ENCODE measurements around the gene SSUH2. TPM values are rescaled to one million over a fixed set of nuclear protein-coding genes. Genes with fewer than 3 reads are reported as not detected.
"Not testable (repeated sequence)": the region's sequence is repeated elsewhere in the genome, so short reads cannot be mapped to it uniquely, and the experiment has no call there.

SSUH2 gene
- total RNA-seq, 1 donor from 2014 or later = not detected

DNA sequence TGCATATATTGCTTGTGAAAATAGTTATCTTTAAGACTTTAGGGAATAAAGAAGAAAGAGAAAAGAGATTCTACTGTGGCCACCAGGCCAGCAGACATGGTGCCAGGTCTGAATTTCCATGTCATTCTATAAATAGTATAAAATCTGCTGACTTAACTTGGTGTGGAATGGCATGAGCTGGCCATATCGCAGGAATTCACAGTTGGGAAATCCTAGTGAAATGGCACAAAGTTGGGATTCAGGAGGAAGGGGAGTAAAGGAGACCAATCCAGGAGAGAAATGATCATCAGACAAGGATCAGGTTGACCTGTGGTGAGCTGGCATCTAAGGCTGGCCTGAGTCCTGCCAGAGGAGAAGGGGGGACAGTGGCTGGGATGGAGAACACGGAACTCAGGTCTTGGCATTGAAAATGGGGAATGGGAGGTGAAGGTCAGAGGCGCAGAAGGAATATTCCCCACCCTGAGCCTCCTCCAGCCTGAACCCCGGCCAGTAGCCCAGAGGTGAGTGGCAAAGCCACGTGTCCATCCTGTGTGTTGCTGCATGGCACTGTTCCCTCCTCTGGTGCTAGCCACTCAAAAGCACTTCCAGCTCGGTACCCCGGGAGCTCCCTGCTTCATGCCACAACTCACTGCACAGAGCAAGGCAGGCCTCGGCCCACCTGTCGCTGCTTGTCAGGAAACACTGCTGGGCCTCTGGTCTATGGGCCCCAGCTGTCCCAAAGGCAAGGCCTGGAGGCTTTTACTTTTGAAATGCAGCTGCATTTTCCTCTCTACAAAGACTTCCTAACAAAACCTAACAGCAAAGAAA, 51.4 kb downstream of the SSUH2 start:
- ATAC-seq (ENCODE audit: low read depth) = no peak
- CTCF ChIA-PET = no interaction called here
- no peaks in the 10 kb centered on the region for H3K36me3 Mint-ChIP-seq (ENCODE audit: low read depth)
- intact Hi-C loops (cut with micrococcal nuclease) = no loop called here
- TF ChIP-seq, protein P1, sequence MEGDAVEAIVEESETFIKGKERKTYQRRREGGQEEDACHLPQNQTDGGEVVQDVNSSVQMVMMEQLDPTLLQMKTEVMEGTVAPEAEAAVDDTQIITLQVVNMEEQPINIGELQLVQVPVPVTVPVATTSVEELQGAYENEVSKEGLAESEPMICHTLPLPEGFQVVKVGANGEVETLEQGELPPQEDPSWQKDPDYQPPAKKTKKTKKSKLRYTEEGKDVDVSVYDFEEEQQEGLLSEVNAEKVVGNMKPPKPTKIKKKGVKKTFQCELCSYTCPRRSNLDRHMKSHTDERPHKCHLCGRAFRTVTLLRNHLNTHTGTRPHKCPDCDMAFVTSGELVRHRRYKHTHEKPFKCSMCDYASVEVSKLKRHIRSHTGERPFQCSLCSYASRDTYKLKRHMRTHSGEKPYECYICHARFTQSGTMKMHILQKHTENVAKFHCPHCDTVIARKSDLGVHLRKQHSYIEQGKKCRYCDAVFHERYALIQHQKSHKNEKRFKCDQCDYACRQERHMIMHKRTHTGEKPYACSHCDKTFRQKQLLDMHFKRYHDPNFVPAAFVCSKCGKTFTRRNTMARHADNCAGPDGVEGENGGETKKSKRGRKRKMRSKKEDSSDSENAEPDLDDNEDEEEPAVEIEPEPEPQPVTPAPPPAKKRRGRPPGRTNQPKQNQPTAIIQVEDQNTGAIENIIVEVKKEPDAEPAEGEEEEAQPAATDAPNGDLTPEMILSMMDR (IDR thresholded peaks at IDR 0.05) = no peak
- H3K27ac Mint-ChIP-seq = no peak overlapping the region
- no peaks in the 10 kb centered on the region for H3K27me3 Mint-ChIP-seq
- H3K9me3 Mint-ChIP-seq = no peaks in the 10 kb centered on the region
- POLR2A ChIA-PET = no interaction called here
- DNase-seq = no peak
- no peaks in the 10 kb centered on the region for H3K4me1 Mint-ChIP-seq
- no peak overlapping the region for H3K4me3 Mint-ChIP-seq

DNA sequence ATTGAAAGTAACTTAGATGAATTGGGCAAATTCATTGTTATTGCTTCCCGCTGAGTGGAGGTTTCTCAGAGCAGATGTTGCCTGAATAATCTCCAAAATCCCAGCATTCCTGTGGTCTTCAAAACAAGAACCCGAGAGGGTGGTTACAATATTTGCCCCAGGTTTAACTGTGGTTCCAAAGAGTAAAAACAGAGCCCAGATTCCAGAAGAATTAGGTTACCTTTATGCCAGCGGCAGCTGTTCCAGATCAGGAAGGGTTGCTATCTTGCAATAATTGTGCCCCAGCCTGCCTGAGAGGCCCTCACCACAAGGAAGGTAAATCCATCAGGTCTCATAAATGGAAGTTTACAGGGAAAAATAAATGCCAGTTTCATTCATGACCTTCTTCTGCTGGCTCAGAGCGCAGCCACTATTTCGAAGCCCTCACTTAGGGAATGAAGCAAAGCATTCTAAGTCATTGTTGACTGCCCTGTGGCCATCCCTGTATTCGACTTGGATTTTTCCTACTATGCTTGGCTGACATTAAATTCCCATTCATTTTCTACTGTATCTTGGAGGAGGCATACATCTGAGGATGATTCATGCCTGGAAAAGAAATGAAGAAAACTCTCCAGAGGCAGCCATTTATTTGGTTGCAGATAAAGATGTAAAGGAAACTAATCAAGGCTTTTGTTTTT, 54.6 kb downstream of the SSUH2 start:
- Mint-ChIP-seq H3K4me1 (no peaks in the 10 kb centered on the region), H3K36me3 (ENCODE audit: low read depth) (no peaks in the 10 kb centered on the region), H3K4me3 (no peak overlapping the region), H3K9me3 (no peaks in the 10 kb centered on the region), H3K27ac (no peak overlapping the region), H3K27me3 (peaks cover 2% of the 10 kb centered on the region)
- ChIA-PET CTCF (no interaction called here), POLR2A (no interaction called here)
- intact Hi-C loops (cut with micrococcal nuclease) = no loop called here
- TF ChIP-seq, protein P1 (IDR thresholded peaks at IDR 0.05) = no peak
- ATAC-seq (ENCODE audit: low read depth) = no peak
- no peak for DNase-seq

DNA sequence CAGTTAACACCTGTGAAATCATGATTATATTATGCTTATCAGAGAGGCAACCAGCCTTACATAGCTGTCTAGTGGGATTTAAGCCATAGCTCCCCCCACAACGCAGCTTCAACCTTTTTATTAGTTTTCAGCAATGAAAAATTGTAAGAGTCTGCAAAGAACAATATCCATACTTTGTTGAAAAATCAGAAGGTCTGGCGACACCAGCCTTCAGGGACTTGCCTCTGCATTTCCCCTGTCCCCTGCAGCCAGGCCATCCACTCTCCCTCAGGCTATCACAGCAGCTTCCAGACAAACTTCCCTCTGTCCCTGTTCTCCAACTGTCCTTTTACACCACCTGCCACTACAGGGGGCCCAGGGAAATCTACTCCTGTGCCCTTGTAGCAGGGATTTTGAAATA, 59.9 kb downstream of the SSUH2 start:
- ChIA-PET CTCF (no interaction called here), POLR2A (no interaction called here)
- peaks cover 3% of the 10 kb centered on the region for H3K9me3 Mint-ChIP-seq
- DNase-seq = no peak
- no peaks in the 10 kb centered on the region for H3K36me3 Mint-ChIP-seq (ENCODE audit: low read depth)
- ATAC-seq (ENCODE audit: low read depth) = no peak
- peaks cover 4% of the 10 kb centered on the region for H3K27me3 Mint-ChIP-seq
- H3K4me1 Mint-ChIP-seq = no peaks in the 10 kb centered on the region
- intact Hi-C loops (cut with micrococcal nuclease) = no loop called here
- no peak overlapping the region for H3K4me3 Mint-ChIP-seq
- H3K27ac Mint-ChIP-seq = no peak overlapping the region
- TF ChIP-seq, protein P1 (IDR thresholded peaks at IDR 0.05) = no peak

DNA sequence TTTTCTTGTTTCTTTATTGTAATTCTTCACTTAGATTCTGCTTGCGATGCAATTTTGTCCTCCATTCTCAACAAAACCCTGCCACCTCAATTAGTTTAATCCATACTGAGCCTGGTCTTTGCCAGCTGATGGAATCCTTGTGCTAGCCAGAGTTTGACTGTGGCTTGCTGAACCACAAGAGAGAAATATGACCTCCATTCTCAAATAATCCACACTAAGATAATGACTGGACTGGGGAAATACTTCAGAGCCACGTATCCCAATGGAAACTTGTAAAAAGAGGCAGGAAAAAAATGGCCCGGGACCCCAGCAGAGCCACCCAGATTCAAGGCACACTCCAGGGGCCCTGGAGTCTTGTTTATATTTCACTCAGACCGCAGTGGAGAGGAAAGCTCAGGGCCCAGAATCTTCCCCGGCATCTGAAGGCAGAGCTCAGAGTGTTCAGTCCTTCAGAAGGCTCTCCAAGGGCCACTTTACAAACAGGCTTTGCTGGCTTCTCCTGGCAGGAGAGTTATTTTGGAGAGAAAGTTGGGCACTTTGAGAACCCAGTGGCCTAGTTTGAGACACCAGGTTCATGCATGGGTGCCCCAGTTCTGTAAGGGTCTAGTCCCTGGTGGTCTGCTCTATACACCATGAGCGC, 62.7 kb downstream of the SSUH2 start:
- peaks cover 3% of the 10 kb centered on the region for H3K4me1 Mint-ChIP-seq
- ATAC-seq (ENCODE audit: low read depth) (no peak), DNase-seq (no peak)
- peaks cover 3% of the 10 kb centered on the region for H3K9me3 Mint-ChIP-seq
- CTCF ChIA-PET = no interaction called here
- peaks cover 2% of the 10 kb centered on the region for H3K27me3 Mint-ChIP-seq
- no peak overlapping the region for H3K4me3 Mint-ChIP-seq
- POLR2A ChIA-PET = no interaction called here
- intact Hi-C loops (cut with micrococcal nuclease) = no loop called here
- TF ChIP-seq, protein P1 (IDR thresholded peaks at IDR 0.05) = no peak
- no peak overlapping the region for H3K27ac Mint-ChIP-seq
- no peaks in the 10 kb centered on the region for H3K36me3 Mint-ChIP-seq (ENCODE audit: low read depth)

DNA sequence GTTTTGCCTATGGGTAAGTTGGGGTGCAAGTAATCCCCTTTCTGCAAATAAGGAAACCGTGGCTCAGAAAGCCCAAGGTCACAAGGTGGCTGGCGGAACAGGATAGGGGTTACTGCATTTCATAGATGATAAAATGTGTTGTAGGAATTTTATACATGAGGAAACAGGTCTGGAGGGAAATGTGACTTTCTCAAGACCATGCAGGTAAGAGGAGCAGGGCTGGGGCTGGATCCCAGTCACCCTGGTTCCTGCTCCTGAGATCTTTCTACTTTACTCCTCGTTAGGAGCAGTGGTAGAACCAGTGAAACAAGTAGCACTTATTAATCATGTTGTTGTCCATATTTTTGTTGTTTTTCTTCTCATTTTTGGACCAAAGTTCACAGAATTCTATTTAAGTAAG, 63.2 kb downstream of the SSUH2 start:
- Mint-ChIP-seq H3K9me3 (peaks cover 3% of the 10 kb centered on the region), H3K27ac (no peak overlapping the region), H3K4me1 (peaks cover 3% of the 10 kb centered on the region), H3K4me3 (no peak overlapping the region), H3K27me3 (peaks cover 2% of the 10 kb centered on the region), H3K36me3 (ENCODE audit: low read depth) (no peaks in the 10 kb centered on the region)
- no peak for DNase-seq
- ChIA-PET CTCF (no interaction called here), POLR2A (no interaction called here)
- intact Hi-C loops (cut with micrococcal nuclease) = no loop called here
- no peak for ATAC-seq (ENCODE audit: low read depth)
- TF ChIP-seq, protein P1 (IDR thresholded peaks at IDR 0.05) = no peak

DNA sequence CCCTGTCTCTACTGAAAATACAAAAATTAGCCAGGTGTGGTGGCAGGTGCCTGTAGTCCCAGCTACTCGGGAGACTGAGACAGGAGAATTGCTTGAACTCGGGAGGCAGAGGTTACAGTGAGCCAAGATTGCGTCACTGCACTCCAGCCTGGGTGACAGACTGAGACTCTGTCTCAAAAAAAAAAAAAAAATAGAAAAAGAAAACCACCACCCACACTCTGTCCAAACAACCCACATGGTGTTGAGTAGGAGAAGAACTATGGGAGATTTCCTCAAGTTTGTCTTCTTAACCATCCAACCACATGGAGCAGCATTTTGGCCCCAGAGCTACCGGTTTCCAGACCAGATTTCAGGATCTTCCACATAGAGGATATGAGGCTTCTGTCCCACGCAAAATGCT, 64.2 kb downstream of the SSUH2 start:
- H3K9me3 Mint-ChIP-seq; H3K36me3 Mint-ChIP-seq (ENCODE audit: low read depth); H3K27me3 Mint-ChIP-seq; ATAC-seq (ENCODE audit: low read depth); H3K4me1 Mint-ChIP-seq; POLR2A ChIA-PET; CTCF ChIA-PET; DNase-seq; H3K4me3 Mint-ChIP-seq; H3K27ac Mint-ChIP-seq; intact Hi-C loops (cut with micrococcal nuclease): not testable (repeated sequence)

Data from activated B cell treated with CpG ODN at 0.5 μM for 24 hours (primary cell).